GM23248 (cell line): ENCODE data around the gene NPB.

Experiments used
- EZH2 ChIP-seq: fragments of 200-600 bp; sonication (generic); IDR thresholded peaks from 2 replicates; pipeline ENCODE4 v1.6.1; 2018; ENCODE audit warnings: antibody characterized with exemption, mild to moderate bottlenecking; ENCODE audit not compliant: insufficient read depth, poor library complexity, severe bottlenecking
- EZH2phosphoT487 ChIP-seq: fragments of 200-600 bp; sonication (generic); IDR thresholded peaks from 2 replicates; pipeline ENCODE4 v1.6.1; 2018; ENCODE audit warnings: antibody characterized with exemption, moderate library complexity, mild to moderate bottlenecking, low read depth; ENCODE audit not compliant: insufficient read depth

GRCh38 chr17:81898885-81899284, 3.2 kb upstream of the NPB start:
- TF ChIP-seq EZH2phosphoT487 (no peak), EZH2 (no peak)
